Non-pigmented ciliary epithelial cell (primary cell): ENCODE results near the gene NUPR1.
"Not testable (repeated sequence)": the region's sequence is repeated elsewhere in the genome, so short reads cannot be mapped to it uniquely, and the experiment has no call there.

Experiments
- DNase-seq: peaks from one replicate; pipeline ENCODE4 v3.0.0-alpha.2; 2010; ENCODE audit warnings: low read depth

The NUPR1 gene, protein sequence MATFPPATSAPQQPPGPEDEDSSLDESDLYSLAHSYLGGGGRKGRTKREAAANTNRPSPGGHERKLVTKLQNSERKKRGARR

GRCh38 chr16:28538733-28539596, at the start of gene NUPR1:
NUPR1 (minus strand) TSS chr16:28538974; CDS start chr16:28538907, 67 bp downstream.
- DNase-seq, result peak; percentile 58

DNA sequence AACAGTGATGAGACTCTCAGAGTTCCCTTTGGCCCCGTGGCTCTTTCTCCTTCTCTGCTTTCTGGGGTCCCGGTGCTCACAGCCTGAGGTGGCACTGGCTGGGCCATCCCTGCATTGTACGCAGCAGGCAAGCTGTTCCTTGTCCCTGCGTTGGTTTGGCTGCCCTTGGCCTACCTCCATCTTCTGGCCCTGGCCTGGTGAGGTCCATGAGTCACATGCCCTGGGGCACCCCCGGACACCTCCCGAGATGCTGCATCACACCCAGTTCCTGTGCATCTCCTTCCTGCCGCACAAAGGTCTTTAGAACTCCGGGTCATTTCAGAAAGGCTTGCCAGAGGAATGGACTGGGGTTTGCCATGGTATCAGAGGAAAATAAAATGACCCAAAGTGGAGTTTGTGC, 48.6 kb upstream of the NUPR1 start:
- DNase-seq, result no peak

GRCh38 chr16:28586466-28586865, 47.7 kb upstream of the NUPR1 start:
- DNase-seq, result no peak

- DNase-seq, result no peak
These were observed 46.9 kb upstream of the NUPR1 start for GRCh38 chr16:28585674-28586073.

DNA sequence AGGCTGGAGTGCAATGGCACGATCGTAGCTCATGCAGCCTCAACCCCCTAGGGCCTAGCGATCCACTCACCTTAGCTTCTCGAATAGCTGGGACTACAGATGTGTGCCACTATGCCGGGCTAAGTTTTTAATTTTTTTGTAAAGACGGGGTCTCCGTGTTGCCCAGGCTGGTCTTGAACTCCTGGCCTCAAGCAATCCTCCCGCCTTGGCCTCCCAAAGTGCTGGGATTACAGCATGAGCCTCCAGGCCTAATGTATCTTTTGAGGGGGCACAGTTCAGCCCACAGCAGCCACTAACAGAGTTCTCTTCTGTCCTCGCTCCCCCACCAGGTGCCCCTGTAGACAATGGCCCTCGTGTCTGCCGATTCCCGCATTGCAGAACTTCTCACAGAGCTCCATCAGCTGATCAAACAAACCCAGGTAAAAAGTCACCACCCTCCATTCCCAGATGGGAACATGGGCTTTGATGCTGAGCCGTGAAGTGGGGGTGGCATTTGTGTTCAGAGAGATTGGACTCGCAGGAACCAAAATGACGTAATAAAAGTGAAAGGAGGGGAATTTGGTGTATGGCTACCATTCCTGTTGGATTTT, 42.0 kb upstream of the NUPR1 start:
- DNase-seq, result no peak

DNA sequence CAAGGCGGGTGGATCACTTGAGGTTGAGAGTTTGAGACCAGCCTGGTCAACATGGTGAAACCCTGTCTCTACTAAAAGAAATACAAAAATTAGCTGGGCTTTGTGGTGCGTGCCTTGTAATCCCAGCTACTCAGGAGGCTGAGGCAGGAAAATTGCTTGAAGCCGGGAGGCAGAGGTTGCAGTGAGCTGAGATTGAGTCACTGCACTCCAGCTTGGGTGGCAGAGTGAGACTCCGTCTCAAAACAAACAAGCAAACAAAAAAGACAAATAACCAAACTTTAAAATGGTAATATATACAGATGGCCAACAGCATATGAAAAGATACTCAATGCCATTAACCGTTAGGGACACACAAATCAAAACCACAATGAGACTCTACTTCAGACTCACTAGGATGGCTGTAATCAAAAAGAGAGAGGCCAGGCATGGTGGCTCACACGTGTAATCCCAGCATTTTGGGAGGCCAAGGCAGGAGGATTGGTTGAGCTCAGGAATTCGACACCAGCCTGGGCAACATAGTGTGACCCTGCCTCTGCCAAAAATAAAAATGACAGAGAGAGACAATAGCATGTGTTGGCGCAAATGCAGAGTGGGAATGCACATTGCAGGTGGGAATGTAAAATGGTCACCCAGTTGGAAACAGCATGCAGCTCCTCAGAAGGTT, 36.8 kb upstream of the NUPR1 start:
- DNase-seq, result no peak

DNA sequence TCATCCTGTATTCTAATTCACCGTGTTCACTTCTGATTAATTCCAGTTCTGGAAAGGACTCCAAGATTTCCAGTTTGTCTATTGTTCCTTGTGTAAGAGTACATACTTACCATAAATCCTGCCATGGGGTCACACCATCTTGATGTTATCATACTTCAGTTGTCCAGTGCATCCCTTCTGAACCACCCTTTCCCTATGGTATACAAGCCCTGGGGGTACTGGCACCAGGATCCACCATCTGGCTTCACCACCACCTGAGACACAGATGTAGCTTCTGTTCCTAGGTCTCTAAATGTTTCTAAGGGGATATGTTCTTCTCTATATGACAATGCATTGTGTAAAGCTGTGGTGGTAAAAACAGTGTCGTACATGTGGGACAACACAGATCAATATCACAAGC, 36.2 kb upstream of the NUPR1 start:
- no peak for DNase-seq

GRCh38 chr16:28573738-28574718, 35.3 kb upstream of the NUPR1 start:
- DNase-seq, result no peak

DNA sequence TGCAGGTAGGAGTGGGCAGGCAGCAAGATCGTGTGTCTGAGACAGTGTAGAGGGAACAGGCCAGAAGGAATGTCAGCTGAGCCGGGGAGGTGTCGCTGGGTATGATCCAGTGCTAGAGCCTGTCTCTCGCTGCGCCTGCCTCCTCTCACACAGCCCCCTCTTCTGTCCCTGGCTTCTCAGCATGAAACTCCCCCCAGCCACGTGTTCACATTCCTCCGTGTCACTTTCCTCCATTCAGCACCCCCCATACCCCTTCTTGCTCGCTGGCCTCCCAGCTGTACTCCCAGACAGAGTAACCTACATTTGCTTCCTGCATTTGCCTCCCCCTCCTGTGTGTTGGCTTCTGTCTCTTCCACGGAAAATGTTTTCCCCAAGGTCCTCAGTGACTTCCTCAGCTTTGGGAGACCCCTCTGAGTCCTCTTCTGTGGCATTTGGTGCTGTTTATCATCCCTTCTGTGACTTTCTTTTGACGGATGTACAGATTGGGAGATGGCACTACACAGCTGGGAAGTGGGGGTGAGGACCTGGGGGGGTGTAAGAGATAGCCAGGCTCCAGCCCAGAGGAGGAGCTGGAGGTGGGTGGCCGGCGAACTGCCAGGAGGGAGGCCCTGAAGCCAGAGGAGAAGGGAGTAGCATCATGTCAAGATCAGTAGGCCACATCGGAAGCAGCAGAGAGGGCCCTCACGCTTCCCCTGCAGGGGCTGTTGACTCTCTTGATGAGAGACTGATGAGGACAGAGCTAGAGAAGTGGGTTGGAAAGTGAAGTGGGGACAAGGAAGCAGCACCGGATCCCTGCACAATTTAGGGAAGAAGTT, 34.1 kb upstream of the NUPR1 start:
- no peak for DNase-seq

DNA sequence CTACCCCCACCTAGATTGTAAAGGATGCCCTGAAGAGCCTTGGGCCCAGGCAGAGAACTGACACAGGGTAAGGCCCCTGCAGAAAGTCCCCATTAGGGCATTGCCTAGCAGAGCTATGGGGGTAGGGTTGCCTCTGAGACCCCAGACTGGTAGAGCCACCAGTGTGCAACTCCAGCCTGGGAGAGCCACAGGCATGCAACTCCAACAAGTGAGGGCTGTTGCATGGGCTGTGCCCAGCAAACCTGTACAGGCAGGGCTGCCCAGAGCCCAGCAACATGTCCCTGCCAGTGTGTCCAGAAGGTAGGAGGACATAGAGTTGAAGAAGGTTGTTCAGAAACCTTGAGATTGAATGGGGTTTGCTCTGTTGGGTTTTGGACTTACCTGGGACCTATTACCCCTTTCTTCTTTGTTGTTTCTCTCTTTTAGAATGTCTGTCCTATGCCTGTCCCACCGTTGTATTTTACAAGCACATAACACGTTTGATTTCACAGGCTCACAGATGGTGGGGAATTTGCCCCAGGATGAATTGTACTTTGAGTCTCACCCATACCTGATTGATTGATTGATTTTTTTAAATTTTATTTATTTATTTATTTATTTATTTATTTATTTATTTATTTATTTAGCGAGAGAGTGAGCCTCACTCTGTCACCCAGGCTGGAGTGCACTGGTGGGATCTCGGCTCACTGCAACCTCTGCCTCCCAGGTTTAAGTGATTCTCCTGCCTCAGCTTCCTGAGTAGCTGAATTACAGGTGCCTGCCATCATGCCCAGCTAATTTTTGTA, 31.4 kb upstream of the NUPR1 start:
- DNase-seq, result no peak

- no peak for DNase-seq
These were observed 30.2 kb upstream of the NUPR1 start for GRCh38 chr16:28569021-28569420.

DNA sequence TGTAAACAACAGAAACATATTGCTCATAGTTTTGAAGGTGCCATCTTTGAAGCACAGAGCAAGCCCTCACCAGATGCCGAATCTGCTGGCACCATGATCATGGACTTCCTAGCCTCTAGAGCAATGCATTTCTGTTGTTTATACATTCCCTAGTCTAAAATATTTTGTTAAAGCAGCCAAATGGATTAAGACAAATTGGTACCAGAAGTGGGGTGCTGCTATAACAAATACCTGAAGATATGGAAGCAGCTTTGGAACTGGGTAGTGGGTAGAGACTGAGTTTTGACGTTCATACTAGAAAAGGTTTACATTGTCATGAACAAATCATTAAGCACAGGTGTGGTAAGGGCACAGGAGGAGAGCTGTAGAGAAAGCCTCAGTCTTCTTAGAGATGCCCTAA, 28.5 kb upstream of the NUPR1 start:
- no peak for DNase-seq

DNA sequence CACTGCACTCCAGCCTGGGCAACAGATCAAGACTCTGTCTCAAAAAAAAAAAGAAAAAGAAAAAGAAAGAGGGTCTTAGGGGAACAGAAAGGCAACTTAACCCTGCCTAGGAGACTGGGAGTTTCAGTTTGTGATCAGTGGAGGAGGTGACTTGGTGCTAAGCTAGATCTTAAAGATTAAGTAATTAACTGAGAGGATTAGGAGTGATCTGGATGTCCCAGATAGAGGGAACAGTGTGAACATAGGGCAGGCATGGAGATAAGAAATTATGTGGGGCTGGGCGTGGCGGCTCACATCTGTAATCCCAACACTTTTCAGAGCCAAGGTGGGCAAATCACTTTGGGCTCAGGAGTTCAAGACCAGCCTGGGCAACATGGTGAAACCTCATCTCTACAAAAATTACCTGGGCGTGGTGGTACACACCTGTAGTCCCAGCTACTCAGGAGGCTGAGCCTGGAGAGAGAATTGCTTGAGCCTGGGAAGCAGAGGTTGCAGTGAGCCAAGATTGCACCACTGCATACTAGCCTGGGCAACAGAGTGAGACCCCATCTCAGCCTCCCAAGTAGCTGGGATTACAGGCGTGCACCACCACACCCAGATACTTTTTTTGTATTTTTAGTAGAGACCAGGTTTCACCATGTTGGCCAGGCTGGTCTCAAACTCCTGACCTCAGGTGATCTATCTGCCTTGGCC, 27.6 kb upstream of the NUPR1 start:
- DNase-seq, result not testable (repeated sequence)

- no peak for DNase-seq
These were observed 24.4 kb upstream of the NUPR1 start for GRCh38 chr16:28563218-28563617.

GRCh38 chr16:28562199-28562598, 23.4 kb upstream of the NUPR1 start:
- DNase-seq, result no peak

GRCh38 chr16:28561557-28562187, 22.9 kb upstream of the NUPR1 start:
- DNase-seq, result no peak

GRCh38 chr16:28558456-28558855, 19.7 kb upstream of the NUPR1 start:
- DNase-seq, result no peak

DNA sequence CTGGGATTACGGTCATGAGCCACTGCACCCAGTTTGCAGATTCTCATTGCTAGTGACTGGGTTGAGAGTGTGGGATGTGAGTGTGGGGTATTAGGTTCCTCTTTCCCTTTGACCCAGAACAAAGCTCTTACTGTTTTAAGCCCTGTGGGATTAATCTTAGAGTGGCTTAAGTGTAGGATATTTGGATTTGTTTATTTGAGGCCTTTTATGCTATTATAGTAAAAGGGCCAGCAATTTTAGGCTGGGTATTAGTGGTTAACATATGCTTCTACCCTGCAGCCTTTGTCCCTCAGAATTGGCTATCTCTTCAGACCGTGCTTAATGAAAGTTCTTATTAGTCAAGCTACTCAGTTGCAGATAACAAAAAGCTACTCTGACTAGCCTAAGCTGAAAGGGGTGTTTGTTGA, 18.1 kb upstream of the NUPR1 start:
- no peak for DNase-seq

DNA sequence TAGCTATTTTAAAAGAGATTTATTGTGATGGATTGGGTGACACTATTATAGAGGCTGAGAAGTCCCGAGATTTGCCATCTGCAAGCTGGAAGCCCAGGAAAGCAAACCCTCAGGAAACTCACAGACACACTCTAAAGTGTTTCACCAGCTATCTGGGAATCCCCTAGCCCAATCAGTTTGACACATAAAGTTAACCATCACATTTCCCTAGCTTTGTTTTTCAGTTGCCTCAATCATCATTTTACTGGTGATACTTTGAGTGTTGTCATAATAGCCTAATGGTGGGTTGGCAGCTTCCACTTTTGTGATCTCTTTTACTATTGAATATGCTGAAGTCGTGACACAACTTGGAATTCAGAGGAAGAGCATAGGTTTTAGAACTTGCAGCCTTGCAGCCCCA, 16.8 kb upstream of the NUPR1 start:
- no peak for DNase-seq
